Measurements from ENCODE around the gene VASP. TPM values are rescaled to one million over a fixed set of nuclear protein-coding genes. Genes with fewer than 3 reads are reported as not detected.
A peak's percentile ranks its signal among the peaks of the same experiment; 100 is the strongest.

The VASP gene
- total and polyA plus RNA-seq, 9 of the 15 experiments (the other 6 are each of a cell fraction or from before 2014, with no cell fraction given): 16.7 to 261 (median 112) TPM

- TF ChIP-seq SFPQ (IDR thresholded peaks at IDR 0.05; ENCODE audit: low read depth, low read length): no peak
- TF ChIP-seq TCFL5 (CRISPR knock-in tag; conservative IDR thresholded peaks at IDR 0.05): no peak
- no peak for TF ChIP-seq ZNF507 (tag; conservative IDR thresholded peaks at IDR 0.05)
- no peak for TF ChIP-seq KLF1 (tag; IDR thresholded peaks at IDR 0.05)
- TF ChIP-seq RB1 (IDR thresholded peaks at IDR 0.05; ENCODE audit: low read depth): no peak
- TF ChIP-seq CREB1 (IDR thresholded peaks at IDR 0.05): no peak
- TF ChIP-seq CREB1 (CRISPR knock-in tag; IDR thresholded peaks at IDR 0.05): no peak
- TF ChIP-seq TEAD4 (IDR thresholded peaks at IDR 0.05; ENCODE audit: low read length): 0 out of 2 replicates have a peak, but pooled peaks have one; percentile 9
- TF ChIP-seq TEAD4 (CRISPR knock-in tag; IDR thresholded peaks at IDR 0.05; ENCODE audit: borderline replicate concordance): no peak
- no peak for TF ChIP-seq TAF15 (IDR thresholded peaks at IDR 0.05; ENCODE audit: low read depth, low read length)
- TF ChIP-seq ZNF146 (CRISPR knock-in tag; IDR thresholded peaks at IDR 0.05; ENCODE audit: unreplicated experiment): no peak
- no peak for TF ChIP-seq GTF2B (IDR thresholded peaks at IDR 0.05; ENCODE audit: extremely low read depth, insufficient read length)
- TF ChIP-seq ZNF551 (CRISPR knock-in tag; IDR thresholded peaks at IDR 0.05): no peak
- no peak for TF ChIP-seq MCM5 (IDR thresholded peaks at IDR 0.05; ENCODE audit: low read depth)
- TF ChIP-seq PHTF2 (CRISPR knock-in tag; IDR thresholded peaks at IDR 0.05): no peak
- TF ChIP-seq CBFA2T2 (conservative IDR thresholded peaks at IDR 0.05): no peak
- no peak for TF ChIP-seq ZNF347 (CRISPR knock-in tag; IDR thresholded peaks at IDR 0.05; ENCODE audit: low read depth)
- no peak for TF ChIP-seq ELK3 (CRISPR knock-in tag; IDR thresholded peaks at IDR 0.05)
- no peak for TF ChIP-seq SRSF1 (IDR thresholded peaks at IDR 0.05; ENCODE audit: low read depth, low read length)
- TF ChIP-seq CHAMP1 (IDR thresholded peaks at IDR 0.05): no peak
- TF ChIP-seq TCF7L2 (IDR thresholded peaks at IDR 0.05; ENCODE audit: low read depth, low read length): no peak
- no peak for TF ChIP-seq ZNF79 (CRISPR knock-in tag; IDR thresholded peaks at IDR 0.05; ENCODE audit: low read depth)
- TF ChIP-seq ZNF253 (CRISPR knock-in tag; conservative IDR thresholded peaks at IDR 0.05): no peak
- no peak for TF ChIP-seq PHB (CRISPR knock-in tag; IDR thresholded peaks at IDR 0.05)
- no peak for TF ChIP-seq SRSF7 (optimal IDR thresholded peaks at IDR 0.05; ENCODE audit: low read depth, low read length)
Observed at GRCh38 chr19:45492627-45493470, 14.4 kb upstream of the VASP start (continued).

Measured in K562 (cell line).